Motor neuron (in vitro differentiated cells): ENCODE results near the gene NOS1. TPM values are rescaled to one million over a fixed set of nuclear protein-coding genes. Genes with fewer than 3 reads are reported as not detected.

ENCODE experiments used
- ATAC-seq, 8 experiments: fragments of 200-7000 bp; cut with Tn5 transposase; replicated peaks in 6 of 8; 2 replicates each; pipeline ENCODE4 v1.8.0; 2021; ENCODE audit warnings: mild to moderate bottlenecking in 8 of 8, moderate library complexity in 8 of 8
- H3K27ac ChIP-seq, 2 donors: fragments of 250-450 bp; sonication (Bioruptor Pico); 2 replicates each; pipeline ENCODE4 v1.9.0; 2021; ENCODE audit warnings: antibody characterized with exemption in 2 of 2, mild to moderate bottlenecking in 2 of 2, moderate library complexity in 1 of 2
- H3K4me1 ChIP-seq, 2 donors: fragments of 250-450 bp; sonication (Bioruptor Pico); replicated peaks in 1 of 2; 2 replicates each; pipeline ENCODE4 v1.6.1; 2021; ENCODE audit warnings: antibody characterized with exemption in 2 of 2, mild to moderate bottlenecking in 2 of 2, moderate library complexity in 1 of 2
- H3K4me3 ChIP-seq, 5 donors: fragments of 250-450 bp; sonication (Bioruptor Pico); 2 replicates each; pipeline ENCODE4 v1.9.0; 2021; ENCODE audit warnings: antibody characterized with exemption in 5 of 5, mild to moderate bottlenecking in 5 of 5, moderate library complexity in 4 of 5
- WGBS, 10 experiments: fragments of 450-650 bp; shearing (Covaris generic); methylation state at CpG; one replicate each; pipeline ENCODE4 v1.0.0; 2022; 5-methylcytosine and 5-hydroxymethylcytosine counted together
- in situ Hi-C, 9 experiments: fragments of 400-800 bp; cut with MboI; loops; one replicate each; pipeline ENCODE4 v1.15.0; 2021; ENCODE audit warnings: low sequenced_read_pairs in 9 of 9, low pct_unique_long_range_greater_than_20kb in 2 of 9; ENCODE audit not compliant: unreplicated experiment in 9 of 9
- total RNA-seq, 8 experiments: library from RNA; unstranded; fragments of 300-600 nt; gene quantifications; 2 replicates each; pipeline versions ENCODE4 v1.2.3 to v1.2.4, GENCODE V29; 2022

The NOS1 gene
- total RNA-seq, 8 experiments from 2014 or later = 0.10 to 3.1 (median 0.33) TPM; not detected in 1

- in situ Hi-C loops = no loop called here
- Histone ChIP-seq H3K27ac (no peak overlapping the region), H3K4me3 (no peak overlapping the region), H3K4me1 (no peaks in the 10 kb centered on the region)
- WGBS, 10 experiments = 0 to 93% (median 53%) methylated on average over 1 to 5 of the region's 9 CpGs; no CpG with 5 or more reads in 5 of the 10 experiments
- ATAC-seq = no peak
Observed at GRCh38 chr12:117318591-117318990, 42.8 kb downstream of the NOS1 start.

- H3K4me1 ChIP-seq = no peaks in the 10 kb centered on the region
- no peak overlapping the region for H3K27ac ChIP-seq
- WGBS, 10 experiments = 27 to 90% (median 66%) methylated on average over 3 to 6 of the region's 6 CpGs; no CpG with 5 or more reads in 3 of the 10 experiments
- no peak overlapping the region for H3K4me3 ChIP-seq
- no peak for ATAC-seq
- in situ Hi-C loops = no loop called here
Observed at GRCh38 chr12:117316336-117316735, 45.1 kb downstream of the NOS1 start.

GRCh38 chr12:117313926-117314325, 47.5 kb downstream of the NOS1 start:
- in situ Hi-C loops = no loop called here
- no peak for ATAC-seq
- no peak overlapping the region for H3K4me3 ChIP-seq
- no peak overlapping the region for H3K27ac ChIP-seq
- no peaks in the 10 kb centered on the region for H3K4me1 ChIP-seq
- 17 to 85% (median 58%) methylated on average over 1 to 4 of the region's 4 CpGs; no CpG with 5 or more reads in 4 of the 10 experiments for WGBS, 10 experiments

- Histone ChIP-seq H3K4me1 (no peaks in the 10 kb centered on the region), H3K4me3 (no peak overlapping the region), H3K27ac (no peak overlapping the region)
- in situ Hi-C loops = no loop called here
- ATAC-seq = no peak
- 0 to 100% (median 50%) methylated on average over 1 to 3 of the region's 3 CpGs; no CpG with 5 or more reads in 1 of the 10 experiments for WGBS, 10 experiments
Observed at GRCh38 chr12:117312770-117313169, 48.7 kb downstream of the NOS1 start.

GRCh38 chr12:117309276-117309925, 52.0 kb downstream of the NOS1 start:
- 43 to 100% (median 88%) methylated on average over 1 to 9 of the region's 11 CpGs; no CpG with 5 or more reads in 1 of the 10 experiments for WGBS, 10 experiments
- Histone ChIP-seq H3K27ac (no peak overlapping the region), H3K4me3 (no peak overlapping the region), H3K4me1 (no peaks in the 10 kb centered on the region)
- ATAC-seq = no peak
- in situ Hi-C loops = no loop called here

- Histone ChIP-seq H3K4me3 (no peak overlapping the region), H3K4me1 (no peaks in the 10 kb centered on the region), H3K27ac (no peak overlapping the region)
- in situ Hi-C loops = no loop called here
- whole genome bisulfite sequencing, 10 experiments = 0 to 80% (median 73%) methylated on average over 1 to 3 of the region's 4 CpGs; no CpG with 5 or more reads in 6 of the 10 experiments
- ATAC-seq = peak in 1 of 8 experiments; percentile 77
Observed at GRCh38 chr12:117300174-117300573, 61.3 kb downstream of the NOS1 start.

GRCh38 chr12:117298648-117299225, 62.7 kb downstream of the NOS1 start:
- no peak for ATAC-seq
- Histone ChIP-seq H3K27ac (no peak overlapping the region), H3K4me1 (peaks cover 6 to 7% of the 10 kb centered on the region in 2 donors), H3K4me3 (no peak overlapping the region)
- in situ Hi-C loops = no loop called here
- WGBS, 10 experiments = 60 to 95% (median 80%) methylated on average over 1 to 7 of the region's 11 CpGs; no CpG with 5 or more reads in 5 of the 10 experiments

- no peak for ATAC-seq
- in situ Hi-C loops = no loop called here
- 53 to 100% (median 79%) methylated on average over 2 to 5 of the region's 7 CpGs; no CpG with 5 or more reads in 5 of the 10 experiments for WGBS, 10 experiments
Observed at GRCh38 chr12:117298191-117298590, 63.2 kb downstream of the NOS1 start.

GRCh38 chr12:117294189-117294603, 67.2 kb downstream of the NOS1 start:
- H3K27ac ChIP-seq = no peak overlapping the region
- in situ Hi-C loops = no loop called here
- WGBS, 10 experiments = 0 to 82% (median 19%) methylated on average over 1 to 6 of the region's 14 CpGs; no CpG with 5 or more reads in 4 of the 10 experiments
- H3K4me1 ChIP-seq = peaks cover 6 to 7% of the 10 kb centered on the region in 2 donors
- ATAC-seq = peak; percentile 57 to 99 (median 99)
- no peak overlapping the region for H3K4me3 ChIP-seq

More at GRCh38 chr12:117298191-117298590, 63.2 kb downstream of the NOS1 start:
- Histone ChIP-seq H3K4me3 (no peak overlapping the region), H3K27ac (no peak overlapping the region), H3K4me1 (peaks cover 6 to 7% of the 10 kb centered on the region in 2 donors)

- 0 to 90% (median 57%) methylated on average over 1 of the region's 1 CpG; no CpG with 5 or more reads in 1 of the 10 experiments for WGBS, 10 experiments
- Histone ChIP-seq H3K4me1 (peaks cover 6 to 7% of the 10 kb centered on the region in 2 donors), H3K27ac (no peak overlapping the region), H3K4me3 (no peak overlapping the region)
- in situ Hi-C loops = no loop called here
- no peak for ATAC-seq
Observed at GRCh38 chr12:117293510-117293909, 67.9 kb downstream of the NOS1 start.

- in situ Hi-C loops = no loop called here
- Histone ChIP-seq H3K4me1 (peaks cover 6 to 7% of the 10 kb centered on the region in 2 donors), H3K27ac (no peak overlapping the region), H3K4me3 (no peak overlapping the region)
- no peak for ATAC-seq
- WGBS, 10 experiments = 17 to 100% (median 75%) methylated on average over 1 to 3 of the region's 3 CpGs; no CpG with 5 or more reads in 4 of the 10 experiments
Observed at GRCh38 chr12:117292688-117293087, 68.7 kb downstream of the NOS1 start.

GRCh38 chr12:117284140-117284539, 77.3 kb downstream of the NOS1 start:
- 12 to 92% (median 70%) methylated on average over 1 to 5 of the region's 9 CpGs; no CpG with 5 or more reads in 1 of the 10 experiments for WGBS, 10 experiments
- no peak overlapping the region for H3K27ac ChIP-seq
- in situ Hi-C loops = no loop called here
- no peak for ATAC-seq
- no peaks in the 10 kb centered on the region for H3K4me1 ChIP-seq
- H3K4me3 ChIP-seq = no peak overlapping the region

- WGBS, 10 experiments = 7 to 100% (median 84%) methylated on average over 1 to 4 of the region's 5 CpGs; no CpG with 5 or more reads in 3 of the 10 experiments
- no peak for ATAC-seq
- Histone ChIP-seq H3K4me1 (no peaks in the 10 kb centered on the region), H3K27ac (no peak overlapping the region), H3K4me3 (no peak overlapping the region)
- in situ Hi-C loops = no loop called here
Observed at GRCh38 chr12:117282490-117282889, 78.9 kb downstream of the NOS1 start.
